Thyroid gland (tissue), 4 donors: ENCODE measurements around the gene LRRC27. TPM values are rescaled to one million over a fixed set of nuclear protein-coding genes. Genes with fewer than 3 reads are reported as not detected.

Experiments used
- DNase-seq, 2 donors: peaks; one replicate each; pipeline ENCODE4 v3.0.0-alpha.2; 2019
- H3K27ac ChIP-seq, 3 donors: fragments of 200-600 bp; sonication (generic); 1 replicate in 2 of 3; 2 replicates in 1 of 3; pipeline ENCODE4 v1.5.1; 2016 to 2019; ENCODE audit warnings: mild to moderate bottlenecking in 1 of 3, moderate library complexity in 1 of 3
- H3K27me3 ChIP-seq: fragments of 200-600 bp; sonication (generic); one replicate; pipeline ENCODE4 v1.5.1; 2019
- H3K36me3 ChIP-seq, 2 donors: fragments of 200-600 bp; sonication (generic); one replicate each; pipeline ENCODE4 v1.5.1; 2016 to 2019
- H3K4me1 ChIP-seq, 2 donors: fragments of 200-600 bp; sonication (generic); one replicate each; pipeline ENCODE4 v1.5.1; 2017 to 2019
- H3K4me3 ChIP-seq, 3 donors: fragments of 200-600 bp; sonication (generic); replicated peaks in 1 of 3; 1 replicate in 2 of 3; 2 replicates in 1 of 3; pipeline ENCODE4 v1.5.1; 2016; ENCODE audit warnings: mild to moderate bottlenecking in 1 of 3
- H3K9me3 ChIP-seq: fragments of 200-600 bp; sonication (generic); one replicate; pipeline ENCODE4 v1.5.1; 2017
- CTCF ChIP-seq, 6 experiments: fragments of 200-600 bp in 3 of 6; fragments of 450-650 bp in 3 of 6; sonication (generic) in 3 of 6; IDR thresholded peaks; one replicate each; pipeline ENCODE4 v1.5.1; 2016 to 2019; ENCODE audit warnings: antibody characterized with exemption in 6 of 6, mild to moderate bottlenecking in 2 of 6, inconsistent platforms in 1 of 6, moderate library complexity in 1 of 6
- POLR2A ChIP-seq, 2 donors: fragments of 450-650 bp; IDR thresholded peaks; one replicate each; pipeline ENCODE4 v1.6.1; 2017; ENCODE audit warnings: antibody characterized with exemption in 2 of 2, mild to moderate bottlenecking in 2 of 2, moderate library complexity in 1 of 2
- WGBS, 2 donors: methylation state at CpG; one replicate each; pipeline ENCODE4 v1.1.5; 2017; 5-methylcytosine and 5-hydroxymethylcytosine counted together
- intact Hi-C: fragments of 100-400 bp; cut with DNase I; formaldehyde crosslinking; loops from one replicate; pipeline ENCODE4 v1.15.1; 2023
- total RNA-seq, 4 donors: library from RNA; depleted of rRNA; stranded (reverse); fragments of >200 nt; gene quantifications; one replicate each; pipeline ENCODE4 v1.2.3, GENCODE V29; 2016

The LRRC27 gene
- total RNA-seq, 4 donors from 2014 or later, result 14.0 to 24.4 (median 19.4) TPM

DNA sequence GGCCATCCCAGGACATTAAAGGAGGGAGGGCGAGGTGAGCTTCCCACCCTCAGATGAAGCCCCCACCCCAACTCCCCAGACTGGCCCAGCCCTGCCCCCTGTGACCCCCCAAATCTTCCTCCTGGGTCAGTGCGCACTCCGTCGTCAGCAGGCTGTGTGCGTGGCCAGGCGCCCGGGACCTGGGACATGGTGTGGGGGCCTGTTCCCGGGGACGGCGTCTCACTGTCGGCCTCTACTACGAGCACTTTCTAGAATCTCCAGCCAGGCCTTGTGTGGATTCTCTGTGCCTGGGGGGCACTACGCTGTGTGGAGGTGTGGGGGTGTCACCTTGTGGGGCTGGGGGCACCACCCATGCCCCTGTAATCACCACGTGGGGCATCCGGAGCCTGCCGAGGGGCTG, 74.8 kb downstream of the LRRC27 start:
- intact Hi-C loops, result no loop called here
- H3K4me1 ChIP-seq, result peaks cover 54 to 68% of the 10 kb centered on the region in 2 donors
- WGBS, 2 donors, result 82% methylated on average over 16 of the region's 16 CpGs; no CpG with 5 or more reads in 1 of the 2 donors
- H3K27ac ChIP-seq, result peak overlapping the region; percentile 98 to 100 (median 99)
- no peak overlapping the region for H3K4me3 ChIP-seq
- no peak for DNase-seq
- no peaks in the 10 kb centered on the region for H3K9me3 ChIP-seq
- peaks cover 18 to 24% of the 10 kb centered on the region in 2 donors for H3K36me3 ChIP-seq
- H3K27me3 ChIP-seq, result no peaks in the 10 kb centered on the region
- TF ChIP-seq CTCF (IDR thresholded peaks at IDR 0.05) (no peak), POLR2A (IDR thresholded peaks at IDR 0.05) (no peak)

- DNase-seq, result peak; percentile 97
- Histone ChIP-seq H3K27me3 (no peaks in the 10 kb centered on the region), H3K27ac (peak overlapping the region; percentile 98 to 100 (median 99)), H3K4me3 (peak overlapping the region in 1 of 3 donors; percentile 6), H3K4me1 (peaks cover 54 to 68% of the 10 kb centered on the region in 2 donors), H3K9me3 (no peaks in the 10 kb centered on the region), H3K36me3 (peaks cover 18 to 24% of the 10 kb centered on the region in 2 donors)
- TF ChIP-seq CTCF (IDR thresholded peaks at IDR 0.05) (no peak), POLR2A (IDR thresholded peaks at IDR 0.05) (no peak)
- 72 to 75% methylated on average over 4 to 9 of the region's 12 CpGs for WGBS, 2 donors
- intact Hi-C loops, result no loop called here
Observed at GRCh38 chr10:132407243-132407746, 75.3 kb downstream of the LRRC27 start.

DNA sequence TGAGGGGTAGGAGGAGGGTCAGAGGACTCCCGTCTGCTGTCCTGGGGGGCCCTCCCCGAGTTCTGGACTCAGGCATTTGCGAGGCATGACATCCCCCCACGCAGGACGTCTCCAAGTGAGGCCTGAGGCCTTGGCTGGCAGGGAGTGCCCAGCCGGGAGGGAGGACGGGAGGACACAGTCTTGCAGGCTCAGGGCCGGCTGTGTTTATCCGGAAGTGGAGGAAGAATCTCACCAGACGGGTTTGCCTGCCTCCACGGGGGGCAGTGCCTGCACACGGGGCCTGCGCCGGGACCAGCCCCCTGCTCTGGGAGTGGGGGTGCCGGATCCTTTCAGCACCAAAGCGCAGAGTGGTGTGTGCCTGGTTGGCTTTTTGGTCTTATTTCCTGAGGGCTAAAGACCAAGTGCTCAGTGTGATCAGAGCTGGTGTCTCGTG, 75.9 kb downstream of the LRRC27 start:
- TF ChIP-seq POLR2A (IDR thresholded peaks at IDR 0.05) (peak; percentile 54 to 90), CTCF (IDR thresholded peaks at IDR 0.05) (peak in 1 of 6 experiments; percentile 13)
- peaks cover 18 to 24% of the 10 kb centered on the region in 2 donors for H3K36me3 ChIP-seq
- intact Hi-C loops, result no loop called here
- H3K4me1 ChIP-seq, result peaks cover 57 to 68% of the 10 kb centered on the region in 2 donors
- 20 to 30% methylated on average over 1 to 6 of the region's 17 CpGs for WGBS, 2 donors
- peak; percentile 96 to 97 for DNase-seq
- H3K4me3 ChIP-seq, result peak overlapping the region in 1 of 3 donors; percentile 24
- H3K27me3 ChIP-seq, result no peaks in the 10 kb centered on the region
- no peaks in the 10 kb centered on the region for H3K9me3 ChIP-seq
- peak overlapping the region; percentile 98 to 100 (median 99) for H3K27ac ChIP-seq

DNA sequence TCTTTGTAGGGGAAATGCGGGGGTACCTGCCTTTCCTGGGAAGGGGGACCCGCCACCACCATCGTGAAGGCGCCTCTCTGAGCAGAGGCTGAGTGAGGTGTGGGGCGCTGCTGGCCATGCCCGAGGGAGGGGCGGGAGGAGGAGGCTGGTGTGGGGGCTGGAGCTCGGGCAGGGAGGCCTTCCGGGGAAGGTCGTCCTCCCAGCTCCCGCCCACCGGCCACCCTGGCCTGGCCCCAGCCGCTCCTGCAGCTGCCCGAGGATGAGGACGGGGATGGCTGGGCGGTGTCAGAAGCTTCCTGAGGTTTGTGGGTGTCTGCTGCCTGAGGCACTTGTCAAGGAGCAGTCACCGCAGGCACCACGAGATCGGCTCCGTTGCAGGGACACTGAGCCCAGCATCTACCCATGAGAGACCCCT, 76.4 kb downstream of the LRRC27 start:
- H3K4me3 ChIP-seq, result peak overlapping the region in 1 of 3 donors; percentile 24
- peaks cover 57 to 71% of the 10 kb centered on the region in 2 donors for H3K4me1 ChIP-seq
- H3K27me3 ChIP-seq, result no peaks in the 10 kb centered on the region
- TF ChIP-seq POLR2A (IDR thresholded peaks at IDR 0.05) (no peak), CTCF (IDR thresholded peaks at IDR 0.05) (no peak)
- H3K27ac ChIP-seq, result peak overlapping the region; percentile 98 to 100 (median 99)
- WGBS, 2 donors, result 24 to 40% methylated on average over 1 to 8 of the region's 20 CpGs
- DNase-seq, result peak; percentile 64 to 73
- intact Hi-C loops, result no loop called here
- H3K9me3 ChIP-seq, result no peaks in the 10 kb centered on the region
- H3K36me3 ChIP-seq, result peaks cover 18 to 24% of the 10 kb centered on the region in 2 donors
